ENCODE data around the gene CEP164.
"Not testable (repeated sequence)": the region's sequence is repeated elsewhere in the genome, so short reads cannot be mapped to it uniquely, and the experiment has no call there.

Gene CEP164

GRCh38 chr11:117453886-117454563 lies 126.4 kb downstream of the CEP164 start:
- Histone ChIP-seq H3K4me3 (ENCODE audit: low read depth, low read length) (no peak overlapping the region), H3K27ac (ENCODE audit: low read depth, low read length) (no peak overlapping the region), H2AFZ (ENCODE audit: low read length, unreplicated experiment) (no peak overlapping the region), H3K4me1 (ENCODE audit: control insufficient read depth, insufficient read depth, low read length, unreplicated experiment) (no peaks in the 10 kb centered on the region), H3K79me2 (ENCODE audit: control insufficient read depth, insufficient read depth, low read length, unreplicated experiment) (no peaks in the 10 kb centered on the region), H3K27me3 (ENCODE audit: insufficient read depth, low read length) (peaks cover 53% of the 10 kb centered on the region), H3K36me3 (ENCODE audit: insufficient read depth, low read length) (no peaks in the 10 kb centered on the region)

- no peaks in the 10 kb centered on the region for H3K4me1 ChIP-seq (ENCODE audit: control insufficient read depth, insufficient read depth, low read length, unreplicated experiment)
- H3K27me3 ChIP-seq (ENCODE audit: insufficient read depth, low read length), result peaks cover 56% of the 10 kb centered on the region
- H3K4me3 ChIP-seq (ENCODE audit: low read depth, low read length), result no peak overlapping the region
These were observed 126.9 kb downstream of the CEP164 start for GRCh38 chr11:117454564-117454917.

GRCh38 chr11:117456027-117456720 lies 128.5 kb downstream of the CEP164 start:
- Histone ChIP-seq H3K36me3 (ENCODE audit: insufficient read depth, low read length) (no peaks in the 10 kb centered on the region), H3K79me2 (ENCODE audit: control insufficient read depth, insufficient read depth, low read length, unreplicated experiment) (no peaks in the 10 kb centered on the region), H3K4me1 (ENCODE audit: control insufficient read depth, insufficient read depth, low read length, unreplicated experiment) (no peaks in the 10 kb centered on the region), H3K4me3 (ENCODE audit: low read depth, low read length) (no peak overlapping the region), H3K27me3 (ENCODE audit: insufficient read depth, low read length) (peaks cover 63% of the 10 kb centered on the region), H3K27ac (ENCODE audit: low read depth, low read length) (no peak overlapping the region), H2AFZ (ENCODE audit: low read length, unreplicated experiment) (no peak overlapping the region)

More at GRCh38 chr11:117454564-117454917, 126.9 kb downstream of the CEP164 start:
- H3K79me2 ChIP-seq (ENCODE audit: control insufficient read depth, insufficient read depth, low read length, unreplicated experiment), result no peaks in the 10 kb centered on the region
- no peaks in the 10 kb centered on the region for H3K36me3 ChIP-seq (ENCODE audit: insufficient read depth, low read length)
- H2AFZ ChIP-seq (ENCODE audit: low read length, unreplicated experiment), result no peak overlapping the region
- no peak overlapping the region for H3K27ac ChIP-seq (ENCODE audit: low read depth, low read length)

GRCh38 chr11:117456721-117457029 lies 129.0 kb downstream of the CEP164 start:
- not testable (repeated sequence) for H3K27ac ChIP-seq (ENCODE audit: low read depth, low read length); H3K4me3 ChIP-seq (ENCODE audit: low read depth, low read length); H2AFZ ChIP-seq (ENCODE audit: low read length, unreplicated experiment); H3K4me1 ChIP-seq (ENCODE audit: control insufficient read depth, insufficient read depth, low read length, unreplicated experiment); H3K36me3 ChIP-seq (ENCODE audit: insufficient read depth, low read length); H3K79me2 ChIP-seq (ENCODE audit: control insufficient read depth, insufficient read depth, low read length, unreplicated experiment)
- peaks cover 63% of the 10 kb centered on the region for H3K27me3 ChIP-seq (ENCODE audit: insufficient read depth, low read length)

GRCh38 chr11:117457031-117457785 lies 129.6 kb downstream of the CEP164 start:
- Histone ChIP-seq H3K4me1 (ENCODE audit: control insufficient read depth, insufficient read depth, low read length, unreplicated experiment) (no peaks in the 10 kb centered on the region), H3K79me2 (ENCODE audit: control insufficient read depth, insufficient read depth, low read length, unreplicated experiment) (no peaks in the 10 kb centered on the region), H2AFZ (ENCODE audit: low read length, unreplicated experiment) (no peak overlapping the region), H3K36me3 (ENCODE audit: insufficient read depth, low read length) (no peaks in the 10 kb centered on the region), H3K27me3 (ENCODE audit: insufficient read depth, low read length) (peaks cover 59% of the 10 kb centered on the region), H3K27ac (ENCODE audit: low read depth, low read length) (no peak overlapping the region), H3K4me3 (ENCODE audit: low read depth, low read length) (no peak overlapping the region)

- peaks cover 59% of the 10 kb centered on the region for H3K27me3 ChIP-seq (ENCODE audit: insufficient read depth, low read length)
- H3K4me3 ChIP-seq (ENCODE audit: low read depth, low read length), result no peak overlapping the region
- no peaks in the 10 kb centered on the region for H3K36me3 ChIP-seq (ENCODE audit: insufficient read depth, low read length)
- H2AFZ ChIP-seq (ENCODE audit: low read length, unreplicated experiment), result no peak overlapping the region
- no peak overlapping the region for H3K27ac ChIP-seq (ENCODE audit: low read depth, low read length)
- no peaks in the 10 kb centered on the region for H3K79me2 ChIP-seq (ENCODE audit: control insufficient read depth, insufficient read depth, low read length, unreplicated experiment)
- no peaks in the 10 kb centered on the region for H3K4me1 ChIP-seq (ENCODE audit: control insufficient read depth, insufficient read depth, low read length, unreplicated experiment)
These were observed 130.2 kb downstream of the CEP164 start for GRCh38 chr11:117457835-117458234.

GRCh38 chr11:117458275-117459122 lies 130.8 kb downstream of the CEP164 start:
- Histone ChIP-seq H3K79me2 (ENCODE audit: control insufficient read depth, insufficient read depth, low read length, unreplicated experiment) (no peaks in the 10 kb centered on the region), H3K4me1 (ENCODE audit: control insufficient read depth, insufficient read depth, low read length, unreplicated experiment) (no peaks in the 10 kb centered on the region), H3K36me3 (ENCODE audit: insufficient read depth, low read length) (no peaks in the 10 kb centered on the region), H2AFZ (ENCODE audit: low read length, unreplicated experiment) (no peak overlapping the region), H3K27me3 (ENCODE audit: insufficient read depth, low read length) (peaks cover 66% of the 10 kb centered on the region), H3K27ac (ENCODE audit: low read depth, low read length) (no peak overlapping the region), H3K4me3 (ENCODE audit: low read depth, low read length) (no peak overlapping the region)

- Histone ChIP-seq H3K4me3 (ENCODE audit: low read depth, low read length) (no peak overlapping the region), H3K36me3 (ENCODE audit: insufficient read depth, low read length) (no peaks in the 10 kb centered on the region), H3K27ac (ENCODE audit: low read depth, low read length) (no peak overlapping the region), H3K27me3 (ENCODE audit: insufficient read depth, low read length) (peaks cover 68% of the 10 kb centered on the region), H3K79me2 (ENCODE audit: control insufficient read depth, insufficient read depth, low read length, unreplicated experiment) (no peaks in the 10 kb centered on the region), H2AFZ (ENCODE audit: low read length, unreplicated experiment) (no peak overlapping the region), H3K4me1 (ENCODE audit: control insufficient read depth, insufficient read depth, low read length, unreplicated experiment) (no peaks in the 10 kb centered on the region)
These were observed 131.7 kb downstream of the CEP164 start for GRCh38 chr11:117459123-117459978.

- peaks cover 68% of the 10 kb centered on the region for H3K27me3 ChIP-seq (ENCODE audit: insufficient read depth, low read length)
These were observed 132.3 kb downstream of the CEP164 start for GRCh38 chr11:117459979-117460300.

More at GRCh38 chr11:117459979-117460300, 132.3 kb downstream of the CEP164 start:
- Histone ChIP-seq H2AFZ (ENCODE audit: low read length, unreplicated experiment) (no peak overlapping the region), H3K79me2 (ENCODE audit: control insufficient read depth, insufficient read depth, low read length, unreplicated experiment) (no peaks in the 10 kb centered on the region), H3K4me1 (ENCODE audit: control insufficient read depth, insufficient read depth, low read length, unreplicated experiment) (no peaks in the 10 kb centered on the region), H3K36me3 (ENCODE audit: insufficient read depth, low read length) (no peaks in the 10 kb centered on the region), H3K4me3 (ENCODE audit: low read depth, low read length) (no peak overlapping the region), H3K27ac (ENCODE audit: low read depth, low read length) (no peak overlapping the region)

Data from ACC112 (cell line).